Measurements from ENCODE around the gene CCDC24.

CCDC24 gene

GRCh38 chr1:43999455-43999854 lies 8.1 kb downstream of the CCDC24 start:
- no peak for DNase-seq

- no peak for DNase-seq
Measured at GRCh38 chr1:44000122-44000665, 8.8 kb downstream of the CCDC24 start.

GRCh38 chr1:44002165-44002564 lies 10.8 kb downstream of the CCDC24 start:
- no peak for DNase-seq

GRCh38 chr1:44002606-44003157 lies 11.3 kb downstream of the CCDC24 start:
- no peak for DNase-seq

GRCh38 chr1:44008259-44008658 lies 16.9 kb downstream of the CCDC24 start:
- DNase-seq: no peak

- no peak for DNase-seq
Measured at GRCh38 chr1:44010935-44011471, 19.6 kb downstream of the CCDC24 start.

GRCh38 chr1:44012404-44012803 lies 21.0 kb downstream of the CCDC24 start:
- DNase-seq: no peak

GRCh38 chr1:44012941-44013609 lies 21.7 kb downstream of the CCDC24 start:
- no peak for DNase-seq

- DNase-seq: no peak
Measured at GRCh38 chr1:44013949-44014348, 22.6 kb downstream of the CCDC24 start.

GRCh38 chr1:44014365-44015104 lies 23.1 kb downstream of the CCDC24 start:
- no peak for DNase-seq

GRCh38 chr1:44015206-44015605 lies 23.8 kb downstream of the CCDC24 start:
- no peak for DNase-seq

GRCh38 chr1:44016041-44016889 lies 24.9 kb downstream of the CCDC24 start:
- DNase-seq: no peak

- no peak for DNase-seq
Measured at GRCh38 chr1:44016890-44017400, 25.5 kb downstream of the CCDC24 start.

GRCh38 chr1:44019466-44019948 lies 28.1 kb downstream of the CCDC24 start:
- no peak for DNase-seq

- no peak for DNase-seq
Measured at GRCh38 chr1:44020464-44020863, 29.1 kb downstream of the CCDC24 start.

- DNase-seq: no peak
Measured at GRCh38 chr1:44021156-44021555, 29.8 kb downstream of the CCDC24 start.

GRCh38 chr1:44021581-44022321 lies 30.4 kb downstream of the CCDC24 start:
- no peak for DNase-seq

GRCh38 chr1:44024031-44024902 lies 32.9 kb downstream of the CCDC24 start:
- no peak for DNase-seq

GRCh38 chr1:44024903-44025525 lies 33.6 kb downstream of the CCDC24 start:
- no peak for DNase-seq

GRCh38 chr1:44025816-44026215 lies 34.4 kb downstream of the CCDC24 start:
- DNase-seq: no peak
